ENCODE results near the gene MPPED2.

Gene MPPED2

DNA sequence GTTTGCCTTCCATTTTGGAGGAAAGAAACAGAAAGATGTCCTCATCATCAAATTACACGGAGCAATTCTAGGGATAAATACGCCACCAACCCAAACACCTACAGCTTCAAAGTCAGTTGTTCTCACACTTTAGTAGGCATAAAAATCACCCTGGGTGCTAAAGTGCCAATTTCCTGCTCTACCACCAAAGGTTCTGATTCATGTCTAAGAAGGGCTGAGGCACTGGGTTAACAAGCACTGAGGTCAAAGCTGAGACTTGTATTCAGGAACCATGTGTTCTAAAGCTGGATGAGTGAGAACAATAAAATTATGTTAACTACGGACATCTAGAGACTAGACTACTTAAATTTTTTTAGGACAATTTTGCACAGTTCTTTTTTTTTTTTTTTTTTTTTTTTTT is 127.6 kb downstream of the MPPED2 start:
- H3K4me3 ChIP-seq (ENCODE audit: low read depth, low read length) = no peak overlapping the region
- TF ChIP-seq, protein P1, sequence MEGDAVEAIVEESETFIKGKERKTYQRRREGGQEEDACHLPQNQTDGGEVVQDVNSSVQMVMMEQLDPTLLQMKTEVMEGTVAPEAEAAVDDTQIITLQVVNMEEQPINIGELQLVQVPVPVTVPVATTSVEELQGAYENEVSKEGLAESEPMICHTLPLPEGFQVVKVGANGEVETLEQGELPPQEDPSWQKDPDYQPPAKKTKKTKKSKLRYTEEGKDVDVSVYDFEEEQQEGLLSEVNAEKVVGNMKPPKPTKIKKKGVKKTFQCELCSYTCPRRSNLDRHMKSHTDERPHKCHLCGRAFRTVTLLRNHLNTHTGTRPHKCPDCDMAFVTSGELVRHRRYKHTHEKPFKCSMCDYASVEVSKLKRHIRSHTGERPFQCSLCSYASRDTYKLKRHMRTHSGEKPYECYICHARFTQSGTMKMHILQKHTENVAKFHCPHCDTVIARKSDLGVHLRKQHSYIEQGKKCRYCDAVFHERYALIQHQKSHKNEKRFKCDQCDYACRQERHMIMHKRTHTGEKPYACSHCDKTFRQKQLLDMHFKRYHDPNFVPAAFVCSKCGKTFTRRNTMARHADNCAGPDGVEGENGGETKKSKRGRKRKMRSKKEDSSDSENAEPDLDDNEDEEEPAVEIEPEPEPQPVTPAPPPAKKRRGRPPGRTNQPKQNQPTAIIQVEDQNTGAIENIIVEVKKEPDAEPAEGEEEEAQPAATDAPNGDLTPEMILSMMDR (IDR thresholded peaks at IDR 0.05; ENCODE audit: low read depth, low read length) = no peak

DNA sequence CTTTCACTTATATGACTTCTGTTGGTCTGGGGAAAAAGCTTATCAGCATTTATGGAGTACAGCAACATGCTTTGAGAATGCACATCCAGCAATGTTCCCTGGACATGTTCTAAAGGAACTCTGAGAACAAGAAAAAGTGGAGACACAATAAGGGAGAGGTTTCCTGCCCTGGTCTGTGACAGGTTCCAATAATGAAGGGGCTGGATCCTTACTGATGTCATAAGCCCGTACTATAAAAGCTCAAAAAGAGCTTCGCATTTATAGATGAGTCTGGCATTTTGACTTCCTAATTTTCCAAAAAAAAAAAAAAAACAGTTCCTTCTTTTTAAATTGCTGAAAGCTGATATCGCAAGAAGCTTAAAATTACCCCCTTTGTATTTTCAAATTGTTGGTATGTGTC is 129.1 kb downstream of the MPPED2 start:
- H3K4me3 ChIP-seq (ENCODE audit: low read depth, low read length) = no peak overlapping the region
- TF ChIP-seq, protein P1 (IDR thresholded peaks at IDR 0.05; ENCODE audit: low read depth, low read length) = no peak

DNA sequence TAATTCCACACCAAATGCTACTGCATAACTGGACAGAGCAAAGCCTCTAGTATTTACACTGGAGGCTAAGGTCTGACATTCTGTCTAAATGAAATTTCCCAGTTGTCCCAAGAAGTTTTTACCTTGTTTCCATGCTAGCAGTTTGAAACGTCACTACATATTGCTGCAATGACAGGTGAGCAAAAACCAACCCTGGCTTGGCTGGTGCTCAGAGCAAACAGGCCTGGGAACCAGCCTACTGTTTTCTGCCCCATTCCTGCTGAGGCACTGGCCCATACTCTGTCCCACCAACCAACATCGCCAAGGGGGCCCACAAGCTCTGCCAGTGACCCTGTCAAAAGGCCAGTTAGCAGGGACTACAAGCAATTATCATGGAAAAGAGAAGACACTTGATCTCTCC is 131.1 kb downstream of the MPPED2 start:
- H3K4me3 ChIP-seq (ENCODE audit: low read depth, low read length) = no peak overlapping the region
- TF ChIP-seq, protein P1 (IDR thresholded peaks at IDR 0.05; ENCODE audit: low read depth, low read length) = no peak

DNA sequence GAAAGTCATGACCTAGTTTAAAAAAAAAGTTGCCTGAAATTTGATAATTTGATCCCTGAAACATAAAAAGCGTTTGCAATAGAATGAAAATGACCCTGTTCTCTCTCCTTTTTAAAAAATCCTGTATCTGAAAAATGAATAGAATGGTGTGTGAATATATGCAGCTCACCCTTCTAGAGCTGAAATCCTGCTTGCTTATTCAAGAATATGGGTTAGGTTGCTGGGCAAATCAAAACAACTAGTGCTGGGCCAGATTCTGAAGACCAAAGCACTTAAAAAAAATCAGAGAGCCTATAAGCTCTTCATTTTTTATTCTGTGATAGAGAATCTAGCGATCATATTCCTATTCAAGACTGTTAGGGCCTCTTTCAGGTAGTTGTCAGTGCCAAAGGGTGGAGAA is 131.6 kb downstream of the MPPED2 start:
- no peak overlapping the region for H3K4me3 ChIP-seq (ENCODE audit: low read depth, low read length)
- TF ChIP-seq, protein P1 (IDR thresholded peaks at IDR 0.05; ENCODE audit: low read depth, low read length) = no peak

DNA sequence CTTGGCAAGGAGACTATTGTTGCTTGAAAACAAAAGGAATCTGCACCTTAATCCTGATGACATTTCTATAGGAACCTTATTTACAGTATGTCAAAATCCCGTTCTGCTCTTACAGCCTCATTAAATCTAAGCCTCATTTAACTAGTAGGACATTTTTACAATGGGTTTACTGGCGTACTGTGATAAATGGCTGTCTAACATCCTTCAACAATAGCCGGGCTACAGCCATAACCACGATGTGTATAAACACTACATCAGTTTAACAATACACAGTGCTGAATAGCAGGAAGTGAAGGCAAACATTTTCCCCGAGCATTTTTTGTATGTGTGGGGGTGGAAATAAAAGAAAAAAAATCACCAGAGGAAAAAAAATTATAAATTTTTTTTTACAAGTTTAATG is 132.0 kb downstream of the MPPED2 start:
- TF ChIP-seq, protein P1 (IDR thresholded peaks at IDR 0.05; ENCODE audit: low read depth, low read length) = no peak
- H3K4me3 ChIP-seq (ENCODE audit: low read depth, low read length) = no peak overlapping the region

DNA sequence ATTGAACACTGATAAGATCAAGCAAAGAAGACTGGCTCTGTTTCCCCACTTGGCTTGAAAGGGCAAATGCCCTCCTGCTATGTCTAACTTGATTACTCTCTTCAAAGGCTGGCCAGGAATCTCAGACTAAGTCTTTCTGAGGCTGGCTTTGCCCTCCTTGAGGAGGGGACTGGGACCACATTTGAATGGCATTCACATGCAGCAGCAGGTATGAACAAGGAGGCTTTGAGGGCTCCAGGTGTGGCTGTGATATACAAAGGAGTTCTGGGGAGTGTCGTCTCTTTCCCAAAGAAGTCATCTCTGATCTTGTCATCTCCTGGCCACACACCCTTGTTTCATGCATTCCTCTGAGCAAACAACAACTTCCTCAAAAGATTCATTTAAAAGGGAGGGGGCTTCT is 132.4 kb downstream of the MPPED2 start:
- H3K4me3 ChIP-seq (ENCODE audit: low read depth, low read length) = no peak overlapping the region
- TF ChIP-seq, protein P1 (IDR thresholded peaks at IDR 0.05; ENCODE audit: low read depth, low read length) = no peak

DNA sequence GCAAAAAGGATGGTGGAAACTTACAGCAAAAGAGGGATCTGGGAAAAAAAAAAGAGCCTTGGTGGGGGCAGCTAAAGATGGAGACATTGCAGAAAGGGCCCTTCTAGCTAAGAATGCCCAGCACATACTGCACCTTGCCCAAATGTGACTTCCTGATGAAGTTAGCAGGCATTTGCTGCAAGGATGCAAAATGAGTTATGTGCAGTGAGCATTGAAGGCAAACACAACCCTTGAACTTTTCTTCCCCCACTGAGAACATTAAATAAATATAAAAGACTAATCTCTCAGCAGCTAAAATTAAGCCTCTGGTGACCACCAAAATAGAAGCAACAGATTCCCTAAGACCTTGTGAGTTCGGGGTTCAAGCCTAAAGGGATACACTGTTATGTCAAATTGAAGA is 133.3 kb downstream of the MPPED2 start:
- TF ChIP-seq, protein P1 (IDR thresholded peaks at IDR 0.05; ENCODE audit: low read depth, low read length) = no peak
- no peak overlapping the region for H3K4me3 ChIP-seq (ENCODE audit: low read depth, low read length)

Measured in WI38 (cell line).